NCI-H226 (cell line): ENCODE results near the gene ZNF438.
"Not testable (repeated sequence)": the region's sequence is repeated elsewhere in the genome, so short reads cannot be mapped to it uniquely, and the experiment has no call there.

Experiments used
- DNase-seq: peaks from one replicate; pipeline ENCODE4 v3.0.0-alpha.2; 2015

ZNF438 gene

DNA sequence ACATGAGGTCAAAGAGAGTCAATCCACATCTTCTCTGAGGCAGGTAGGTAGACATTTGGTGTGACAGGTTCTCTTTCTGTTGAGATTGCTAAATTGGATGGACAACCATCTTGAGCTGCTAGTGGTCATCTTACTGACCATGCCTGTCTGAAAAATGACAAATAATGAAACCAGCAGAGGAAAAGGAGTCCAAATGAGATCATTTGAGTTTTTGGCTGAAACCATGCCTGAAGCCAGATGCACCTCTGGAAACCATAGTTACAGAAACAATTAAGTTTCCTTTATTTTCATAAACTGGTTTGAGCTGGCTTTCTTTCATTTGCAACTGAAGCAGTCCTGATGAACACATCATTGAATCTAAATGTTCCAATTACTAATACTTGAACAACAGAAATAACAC lies 100.6 kb downstream of the ZNF438 start:
- no peak for DNase-seq

DNA sequence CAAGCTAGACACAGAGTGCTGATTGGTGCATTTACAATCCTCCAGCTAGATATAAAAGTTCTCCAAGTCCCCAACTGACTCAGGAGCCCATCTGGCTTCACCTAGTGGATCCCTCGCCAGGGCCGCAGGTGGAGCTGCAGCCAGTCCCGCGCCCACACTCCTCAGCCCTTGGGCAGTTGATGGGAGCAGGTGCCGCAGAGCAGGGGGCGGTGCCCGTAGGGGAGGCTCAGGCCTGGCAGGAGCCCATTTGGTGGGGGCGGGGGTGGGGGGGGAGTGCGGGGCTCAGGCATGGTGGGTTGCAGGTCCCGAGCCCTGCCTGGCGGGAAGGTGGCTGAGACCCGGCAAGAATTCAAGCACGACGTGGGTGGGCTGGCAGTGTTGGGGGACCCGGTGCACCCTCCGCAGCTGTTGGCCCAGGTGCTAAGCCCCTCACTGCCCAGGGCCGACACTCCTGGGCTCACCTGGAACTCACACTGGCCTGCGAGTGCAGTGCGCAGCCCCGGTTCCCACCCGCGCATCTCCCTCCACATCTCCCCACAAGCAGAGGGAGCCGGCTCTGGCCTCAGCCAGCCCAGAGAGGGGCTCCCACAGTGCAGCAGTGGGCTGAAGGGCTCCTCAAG lies 101.7 kb downstream of the ZNF438 start:
- DNase-seq, result no peak

DNA sequence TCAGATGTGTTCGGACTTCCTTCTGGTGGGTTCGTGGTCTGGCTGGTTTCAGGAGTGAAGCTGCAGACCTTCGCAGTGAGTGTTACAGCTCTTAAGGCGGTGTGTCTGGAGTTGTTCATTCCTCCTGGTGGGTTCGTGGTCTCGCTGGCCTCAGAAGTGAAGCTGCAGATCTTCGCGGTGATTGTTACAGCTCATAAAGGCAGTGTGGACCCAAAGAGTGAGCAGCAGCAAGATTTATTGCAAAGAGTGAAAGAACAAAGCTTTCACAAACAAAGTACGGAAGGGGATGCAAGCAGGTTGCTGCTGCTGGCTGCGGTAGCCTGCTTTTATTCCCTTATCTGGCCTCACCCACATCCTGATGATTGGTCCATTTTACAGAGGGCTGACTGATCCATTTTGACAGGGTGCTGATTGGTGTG lies 102.3 kb downstream of the ZNF438 start:
- DNase-seq, result not testable (repeated sequence)

DNA sequence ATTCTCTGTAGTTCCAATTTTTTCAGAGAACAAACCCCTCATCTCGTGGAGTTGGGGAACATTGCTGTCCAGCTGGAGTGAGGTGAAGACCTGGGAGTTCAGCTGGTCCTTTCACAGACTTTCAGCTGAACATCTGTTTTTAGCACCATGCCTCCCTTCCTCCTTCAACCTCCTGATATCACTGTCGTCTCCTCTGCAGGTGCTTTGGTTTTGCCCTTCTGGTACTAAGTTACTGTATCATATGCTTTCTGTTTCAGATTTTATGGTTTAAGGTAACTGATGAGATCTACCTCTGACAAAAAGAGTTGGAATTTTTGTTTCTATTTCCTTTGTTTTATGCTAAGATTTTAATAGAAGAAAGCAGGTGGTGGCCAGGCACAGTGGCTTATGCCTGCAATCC lies 102.9 kb downstream of the ZNF438 start:
- DNase-seq, result no peak

GRCh38 chr10:30918651-30919050 lies 113.0 kb downstream of the ZNF438 start:
- DNase-seq, result no peak

DNA sequence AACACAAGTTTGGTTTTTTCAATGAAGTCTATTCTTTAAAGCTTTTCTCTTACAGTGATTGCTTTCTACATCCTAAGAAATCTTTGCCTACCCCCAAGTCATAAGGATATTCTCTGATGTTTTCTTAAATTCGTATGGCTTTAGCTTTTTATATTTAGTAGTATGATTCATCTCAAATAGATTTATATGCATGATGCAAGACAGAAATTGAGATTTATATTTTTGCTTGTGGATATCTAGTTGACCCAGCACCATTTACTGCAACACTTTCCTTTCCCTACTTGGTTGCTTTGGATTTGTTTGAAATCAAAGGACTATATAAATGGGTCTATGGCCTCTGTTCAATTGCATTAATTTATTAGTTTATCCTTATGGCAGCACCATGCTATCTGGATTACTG lies 113.9 kb downstream of the ZNF438 start:
- no peak for DNase-seq

- DNase-seq, result no peak
Measured at GRCh38 chr10:30917067-30917466, 114.6 kb downstream of the ZNF438 start.

- no peak for DNase-seq
Measured at GRCh38 chr10:30915146-30915545, 116.5 kb downstream of the ZNF438 start.

DNA sequence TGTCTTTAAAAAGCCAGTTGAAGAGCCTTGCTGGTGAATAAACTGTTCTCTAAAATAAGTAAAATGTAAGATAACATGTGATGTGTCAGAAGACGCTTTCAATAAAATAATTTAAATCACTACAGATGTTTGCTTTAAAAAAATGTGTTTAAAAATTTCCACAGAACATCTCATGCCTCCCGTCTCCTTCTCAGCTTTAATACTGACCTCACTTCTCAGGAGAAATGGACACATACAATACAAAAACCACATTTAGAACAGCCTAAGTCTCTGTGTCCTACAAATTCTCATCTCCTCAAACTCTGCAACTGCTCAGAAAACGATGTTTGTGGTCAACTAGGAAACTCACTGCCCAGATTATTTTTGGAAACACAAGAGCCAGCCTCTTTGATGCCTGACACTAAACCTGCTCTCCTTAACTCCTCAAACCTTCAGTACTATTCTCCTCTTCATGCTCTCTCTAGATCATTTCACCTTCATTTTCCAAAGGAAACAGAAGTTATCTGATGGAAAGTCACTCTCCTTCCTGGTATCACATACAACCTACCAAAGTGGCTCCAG lies 120.3 kb downstream of the ZNF438 start:
- DNase-seq, result no peak

DNA sequence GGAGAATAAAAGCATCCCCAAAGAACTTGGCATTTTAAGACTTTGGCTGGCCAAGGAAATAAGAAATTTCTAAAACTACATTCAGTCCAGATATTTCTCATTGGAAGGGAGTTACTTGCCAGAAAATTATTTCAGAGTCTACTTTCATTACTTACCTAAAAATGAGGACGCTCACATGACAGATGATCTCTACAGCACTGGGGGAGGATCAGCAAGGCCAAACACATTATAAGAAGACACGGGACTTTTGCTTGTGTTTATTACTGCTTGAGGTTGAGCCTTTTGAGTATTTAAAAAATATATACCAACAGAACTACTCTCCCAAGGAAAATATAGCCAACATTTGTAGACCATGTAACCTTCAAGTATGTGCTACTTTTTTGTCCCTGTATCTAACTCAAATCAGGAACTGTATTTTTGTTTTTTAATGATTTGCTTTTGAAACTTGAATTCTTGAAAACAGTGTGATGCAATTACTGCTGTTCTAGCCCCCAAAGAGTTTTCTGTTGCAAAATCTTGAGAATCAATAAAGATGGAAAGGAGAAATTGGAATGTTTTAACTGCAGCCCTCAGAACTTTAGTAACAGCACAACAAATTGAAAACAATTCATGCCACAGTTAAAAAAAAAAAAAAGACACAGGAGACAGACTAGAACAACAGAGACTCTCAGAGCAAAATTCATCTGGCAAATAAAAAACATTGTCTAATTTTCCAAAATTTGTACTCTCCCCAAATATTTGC lies 128.1 kb downstream of the ZNF438 start:
- DNase-seq, result no peak

DNA sequence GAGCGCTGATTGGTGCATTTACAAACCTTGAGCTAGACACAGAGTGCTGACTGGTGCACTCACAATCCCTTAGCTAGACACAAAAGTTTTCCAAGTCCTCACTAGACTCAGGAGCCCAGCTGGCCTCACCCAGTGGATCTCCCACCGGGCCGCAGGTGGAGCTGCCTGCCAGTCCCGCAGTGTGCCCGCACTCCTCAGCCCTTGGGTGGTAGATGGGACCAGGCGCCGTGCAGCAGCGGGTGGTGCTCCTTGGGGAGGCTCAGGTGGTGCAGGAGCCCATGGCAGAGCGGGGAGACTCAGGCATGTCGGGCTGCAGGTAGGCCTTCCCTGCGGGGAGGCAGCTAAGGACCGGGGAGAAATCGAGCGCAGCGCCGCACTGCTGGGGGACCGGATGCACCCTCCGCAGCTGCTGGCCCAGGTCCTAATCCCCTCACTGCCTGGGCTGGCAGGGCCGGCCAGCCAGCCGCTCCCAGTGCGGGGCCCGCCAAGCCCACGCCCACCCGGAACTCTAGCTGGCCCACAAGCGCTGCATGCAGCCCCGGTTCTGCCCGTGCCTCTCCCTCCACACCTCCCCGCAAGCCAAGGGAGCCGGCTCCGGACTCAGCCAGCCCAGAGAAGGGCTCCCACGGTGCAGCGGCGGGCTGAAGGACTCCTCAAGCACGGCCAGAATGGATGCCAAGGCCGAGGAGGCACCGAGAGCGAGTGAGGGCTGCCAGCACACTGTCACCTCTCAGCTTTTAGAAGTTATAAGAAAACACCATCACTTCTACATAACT lies 128.9 kb downstream of the ZNF438 start:
- no peak for DNase-seq

DNA sequence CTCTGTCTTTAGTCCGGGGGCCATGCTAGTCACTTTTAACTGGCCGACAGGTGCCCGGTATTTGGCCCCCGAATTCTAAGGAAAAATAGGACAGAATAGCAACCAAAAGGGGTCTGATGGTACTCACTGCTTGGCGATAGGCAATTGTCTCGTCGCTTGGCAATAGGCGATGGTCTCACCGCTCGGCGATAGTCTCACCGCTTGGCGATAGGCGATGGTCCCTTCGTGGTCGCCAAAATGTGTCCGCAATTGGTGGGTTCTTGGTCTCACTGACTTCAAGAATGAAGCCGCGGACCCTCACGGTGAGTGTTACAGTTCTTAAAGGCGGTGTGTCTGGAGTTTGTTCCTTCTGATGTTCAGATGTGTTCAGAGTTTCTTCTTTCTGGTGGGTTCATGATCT lies 130.2 kb downstream of the ZNF438 start:
- not testable (repeated sequence) for DNase-seq

- no peak for DNase-seq
Measured at GRCh38 chr10:30898964-30899363, 132.7 kb downstream of the ZNF438 start.

DNA sequence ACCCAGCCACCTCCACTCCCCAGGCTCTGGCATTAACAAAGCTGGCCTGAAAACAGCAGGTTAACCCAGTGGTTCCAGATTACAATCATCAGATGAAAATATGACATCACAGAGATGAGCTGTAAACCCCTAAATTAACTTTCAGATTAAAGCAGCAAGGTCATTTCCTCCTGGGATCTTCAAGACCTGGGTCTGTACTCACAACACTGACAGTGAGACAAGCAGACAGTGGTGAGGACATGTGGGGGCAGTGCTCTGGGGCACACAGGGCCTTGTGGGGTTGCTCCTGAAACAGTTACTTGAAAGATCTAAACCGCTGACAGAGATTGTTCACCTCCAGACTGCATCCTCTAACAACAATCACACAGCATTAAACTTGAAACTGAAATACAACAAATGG lies 134.1 kb downstream of the ZNF438 start:
- no peak for DNase-seq

GRCh38 chr10:30897048-30897447 lies 134.6 kb downstream of the ZNF438 start:
- no peak for DNase-seq

- no peak for DNase-seq
Measured at GRCh38 chr10:30894221-30894620, 137.4 kb downstream of the ZNF438 start.

- DNase-seq, result no peak
Measured at GRCh38 chr10:30893208-30893607, 138.5 kb downstream of the ZNF438 start.

DNA sequence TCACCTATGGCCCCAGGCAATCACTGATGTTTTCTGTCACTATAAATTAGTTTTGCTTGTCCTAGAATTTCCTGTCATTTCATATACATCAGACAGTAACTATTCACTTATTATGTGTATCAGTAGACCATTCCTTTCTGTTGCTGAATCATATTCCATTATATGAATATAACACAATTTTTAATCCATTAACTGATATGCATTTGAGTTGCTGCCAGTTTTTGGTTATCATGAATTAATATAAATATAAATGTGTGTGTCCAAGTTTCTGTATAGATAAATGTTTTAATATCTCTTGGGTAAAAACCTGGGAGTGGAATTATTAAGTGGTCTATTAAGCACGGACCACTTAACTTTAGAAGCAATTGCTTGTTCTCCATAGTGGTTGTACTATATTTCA lies 143.8 kb downstream of the ZNF438 start:
- DNase-seq, result no peak

- no peak for DNase-seq
Measured at GRCh38 chr10:30885423-30885822, 146.2 kb downstream of the ZNF438 start.

GRCh38 chr10:30883751-30884150 lies 147.9 kb downstream of the ZNF438 start:
- no peak for DNase-seq

DNA sequence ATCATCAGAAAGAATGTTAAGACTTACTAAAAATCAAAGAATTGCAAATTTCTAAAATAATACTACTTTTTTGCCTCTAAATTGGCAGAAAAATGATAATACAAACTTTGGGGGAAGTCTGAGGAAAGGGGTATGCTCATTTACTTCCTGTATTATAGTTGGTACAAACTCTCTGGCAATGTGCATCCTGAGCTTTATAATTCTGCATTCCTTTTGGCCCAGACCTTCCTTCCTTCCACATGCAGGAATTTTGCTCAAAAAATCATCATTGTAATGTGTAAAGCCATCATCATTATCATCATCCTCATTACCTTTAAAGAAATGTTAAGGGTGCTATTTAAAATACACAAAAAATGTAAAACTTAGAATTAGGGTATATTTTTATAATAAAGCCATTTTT lies 148.5 kb downstream of the ZNF438 start:
- no peak for DNase-seq

DNA sequence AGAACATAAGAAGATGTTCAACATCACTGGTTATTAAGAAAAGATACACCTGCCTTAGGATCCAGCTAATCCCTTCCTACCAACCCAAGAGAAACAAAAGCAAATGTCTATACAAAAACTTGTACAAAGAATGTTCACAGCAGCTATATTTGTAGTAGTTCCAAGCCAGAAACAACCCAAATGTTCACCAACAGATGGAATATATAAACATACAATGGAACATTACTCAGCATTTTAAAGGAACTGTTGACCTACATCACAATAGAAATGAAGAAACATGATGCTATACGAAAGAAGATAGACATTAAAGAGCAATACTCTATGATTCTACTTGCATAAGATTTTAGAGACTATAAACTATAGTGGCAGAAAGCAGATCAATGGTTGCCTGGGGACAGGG lies 149.4 kb downstream of the ZNF438 start:
- DNase-seq, result no peak

- DNase-seq, result no peak
Measured at GRCh38 chr10:30878920-30879319, 152.7 kb downstream of the ZNF438 start.

- DNase-seq, result no peak
Measured at GRCh38 chr10:30877111-30877510, 154.6 kb downstream of the ZNF438 start.
